Activated gamma-delta T cell (primary cell): ENCODE measurements around the gene SLC29A1.

ENCODE experiments used
- DNase-seq: peaks from one replicate; lab custom pipeline; 2025; lab: John Stamatoyannopoulos, UW

The SLC29A1 gene

GRCh38 chr6:44237021-44237812 lies 13.8 kb downstream of the SLC29A1 start:
- DNase-seq: no peak

GRCh38 chr6:44237813-44238433 lies 14.5 kb downstream of the SLC29A1 start:
- DNase-seq: peak; percentile 57

- no peak for DNase-seq
Measured at GRCh38 chr6:44238687-44239350, 15.4 kb downstream of the SLC29A1 start.

- no peak for DNase-seq
Measured at GRCh38 chr6:44243345-44243744, 19.9 kb downstream of the SLC29A1 start.

GRCh38 chr6:44245391-44245911 lies 22.1 kb downstream of the SLC29A1 start:
- DNase-seq: no peak

- peak; percentile 71 for DNase-seq
Measured at GRCh38 chr6:44245912-44246662, 22.7 kb downstream of the SLC29A1 start.

- DNase-seq: peak; percentile 59
Measured at GRCh38 chr6:44246663-44247337, 23.4 kb downstream of the SLC29A1 start, which contains the start of gene HSP90AB1. Gene HSP90AB1, plus strand, starts transcription at chr6:44247101. Its CDS starts 1,529 bp downstream, at chr6:44248630.

GRCh38 chr6:44247338-44248302 lies 24.2 kb downstream of the SLC29A1 start:
- DNase-seq: peak; percentile 92

GRCh38 chr6:44248579-44248978 lies 25.2 kb downstream of the SLC29A1 start:
- no peak for DNase-seq

GRCh38 chr6:44249082-44249748 lies 25.8 kb downstream of the SLC29A1 start:
- no peak for DNase-seq

- no peak for DNase-seq
Measured at GRCh38 chr6:44250067-44250717, 26.8 kb downstream of the SLC29A1 start.

GRCh38 chr6:44250718-44251123 lies 27.3 kb downstream of the SLC29A1 start:
- no peak for DNase-seq

- no peak for DNase-seq
Measured at GRCh38 chr6:44251576-44252524, 28.5 kb downstream of the SLC29A1 start.

GRCh38 chr6:44253307-44254101 lies 30.1 kb downstream of the SLC29A1 start:
- DNase-seq: no peak

- no peak for DNase-seq
Measured at GRCh38 chr6:44254191-44255104, 31.1 kb downstream of the SLC29A1 start.
